Hair follicle dermal papilla cell (primary cell): Measurements from ENCODE around the gene NPC1L1. TPM values are rescaled to one million over a fixed set of nuclear protein-coding genes. Genes with fewer than 3 reads are reported as not detected.

ENCODE experiments used
- small RNA-seq: library from RNA; depleted of rRNA; stranded (forward); fragments of <200 nt; gene quantifications from one replicate; pipeline ENCODE3, GENCODE V24; 2012
- total RNA-seq: library from RNA; depleted of rRNA; stranded (reverse); fragments of >200 nt; gene quantifications from 2 replicates; pipeline ENCODE4 v1.2.3, GENCODE V29; 2012

Gene NPC1L1, protein sequence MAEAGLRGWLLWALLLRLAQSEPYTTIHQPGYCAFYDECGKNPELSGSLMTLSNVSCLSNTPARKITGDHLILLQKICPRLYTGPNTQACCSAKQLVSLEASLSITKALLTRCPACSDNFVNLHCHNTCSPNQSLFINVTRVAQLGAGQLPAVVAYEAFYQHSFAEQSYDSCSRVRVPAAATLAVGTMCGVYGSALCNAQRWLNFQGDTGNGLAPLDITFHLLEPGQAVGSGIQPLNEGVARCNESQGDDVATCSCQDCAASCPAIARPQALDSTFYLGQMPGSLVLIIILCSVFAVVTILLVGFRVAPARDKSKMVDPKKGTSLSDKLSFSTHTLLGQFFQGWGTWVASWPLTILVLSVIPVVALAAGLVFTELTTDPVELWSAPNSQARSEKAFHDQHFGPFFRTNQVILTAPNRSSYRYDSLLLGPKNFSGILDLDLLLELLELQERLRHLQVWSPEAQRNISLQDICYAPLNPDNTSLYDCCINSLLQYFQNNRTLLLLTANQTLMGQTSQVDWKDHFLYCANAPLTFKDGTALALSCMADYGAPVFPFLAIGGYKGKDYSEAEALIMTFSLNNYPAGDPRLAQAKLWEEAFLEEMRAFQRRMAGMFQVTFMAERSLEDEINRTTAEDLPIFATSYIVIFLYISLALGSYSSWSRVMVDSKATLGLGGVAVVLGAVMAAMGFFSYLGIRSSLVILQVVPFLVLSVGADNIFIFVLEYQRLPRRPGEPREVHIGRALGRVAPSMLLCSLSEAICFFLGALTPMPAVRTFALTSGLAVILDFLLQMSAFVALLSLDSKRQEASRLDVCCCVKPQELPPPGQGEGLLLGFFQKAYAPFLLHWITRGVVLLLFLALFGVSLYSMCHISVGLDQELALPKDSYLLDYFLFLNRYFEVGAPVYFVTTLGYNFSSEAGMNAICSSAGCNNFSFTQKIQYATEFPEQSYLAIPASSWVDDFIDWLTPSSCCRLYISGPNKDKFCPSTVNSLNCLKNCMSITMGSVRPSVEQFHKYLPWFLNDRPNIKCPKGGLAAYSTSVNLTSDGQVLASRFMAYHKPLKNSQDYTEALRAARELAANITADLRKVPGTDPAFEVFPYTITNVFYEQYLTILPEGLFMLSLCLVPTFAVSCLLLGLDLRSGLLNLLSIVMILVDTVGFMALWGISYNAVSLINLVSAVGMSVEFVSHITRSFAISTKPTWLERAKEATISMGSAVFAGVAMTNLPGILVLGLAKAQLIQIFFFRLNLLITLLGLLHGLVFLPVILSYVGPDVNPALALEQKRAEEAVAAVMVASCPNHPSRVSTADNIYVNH (N-terminal part only)
- not detected in 2 replicates for total RNA-seq

GRCh38 chr7:44541028-44541869 is at the start of gene NPC1L1:
Gene NPC1L1 (minus strand): TSS chr7:44541330. CDS start chr7:44541259, 71 bp downstream.

GRCh38 chr7:44581879-44582603 is 40.9 kb upstream of the NPC1L1 start, which contains the start of gene TMED4:
Gene TMED4 (minus strand): TSS chr7:44582231. CDS start chr7:44582206, 25 bp downstream.

DNA sequence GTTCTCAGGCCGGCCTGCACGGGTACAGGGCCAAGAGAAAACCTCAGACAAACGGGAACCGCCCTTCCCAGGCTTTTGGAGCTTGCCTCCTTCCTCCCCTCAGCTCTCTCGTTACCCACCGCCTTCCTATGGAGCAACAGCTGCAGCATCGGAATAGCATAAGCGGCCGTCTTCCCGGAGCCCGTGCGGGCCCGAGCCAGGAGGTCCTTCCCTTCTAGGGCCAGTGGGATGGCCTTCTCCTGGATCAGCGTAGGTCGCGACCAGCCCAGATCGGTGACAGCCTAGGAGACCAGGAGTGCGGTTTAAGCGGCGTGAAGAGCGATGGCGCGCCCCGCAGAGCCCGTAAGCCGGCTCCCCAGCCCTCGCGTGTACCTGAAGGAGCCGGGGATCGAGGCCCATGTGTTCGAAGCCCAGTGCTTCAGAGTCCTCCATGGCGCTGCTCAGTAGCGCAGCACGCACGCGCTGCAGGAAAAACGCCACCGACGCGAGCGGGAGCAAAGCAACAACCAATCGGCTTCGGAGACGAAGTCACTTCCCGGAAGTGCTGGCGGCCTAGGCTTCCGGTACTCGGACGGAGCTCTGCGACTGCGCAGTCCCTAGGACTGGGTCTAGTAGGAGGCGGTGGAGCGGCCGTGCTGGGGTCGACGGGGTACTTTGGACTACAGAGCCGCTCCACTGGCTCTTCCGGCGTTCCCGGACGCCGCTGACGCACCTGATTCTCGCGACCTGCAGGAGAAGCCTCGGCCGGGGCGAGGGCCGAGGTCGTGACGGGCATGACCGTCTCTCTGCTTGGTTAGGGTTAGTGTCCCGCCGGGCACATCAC is 32.5 kb upstream of the NPC1L1 start, which contains the start of gene DDX56:
TSS of gene DDX56 (minus strand) at position 445 of the 823 bp plus-strand sequence. CDS start at position 432, 13 bp downstream.

GRCh38 chr7:44490351-44491200 is 50.6 kb downstream of the NPC1L1 start, which contains the start of gene NUDCD3:
Gene NUDCD3 (minus strand): TSS chr7:44490658. CDS start chr7:44490600, 58 bp downstream.

Small RNA genes within 50 kb of the gene (small RNA-seq; reads per million reads assigned to genes)
- not detected for gene RNU6-1097P

Other genes with a start within 250 kb of the NPC1L1 start
- gene CAMK2B, start 215.7 kb downstream of the NPC1L1 start, total RNA-seq, result not detected in 2 replicates
- gene NUDCD3, start 50.7 kb downstream of the NPC1L1 start, total RNA-seq, result 65.1 and 68.0 TPM in 2 replicates
- gene DDX56, start 32.6 kb upstream of the NPC1L1 start, total RNA-seq, result 44.4 and 54.2 TPM in 2 replicates
- 75.9 and 89.1 TPM in 2 replicates for gene TMED4, start 40.9 kb upstream of the NPC1L1 start, total RNA-seq
- gene OGDH, start 65.3 kb upstream of the NPC1L1 start, total RNA-seq, result 142 and 145 TPM in 2 replicates
- gene ZMIZ2, start 207.5 kb upstream of the NPC1L1 start, total RNA-seq, result 16.5 and 24.3 TPM in 2 replicates